ENCODE data around the gene CASP9.
A peak's percentile ranks its signal among the peaks of the same experiment; 100 is the strongest.
"Not testable (repeated sequence)": the region's sequence is repeated elsewhere in the genome, so short reads cannot be mapped to it uniquely, and the experiment has no call there.

The CASP9 gene

GRCh38 chr1:15526490-15527339 is 2.7 kb upstream of the CASP9 start, which contains the start of gene DNAJC16:
DNAJC16 (plus strand) TSS chr1:15526848; CDS start chr1:15529106, 2,258 bp downstream.
- H3K9me3 ChIP-seq (ENCODE audit: control insufficient read depth in 1 of 2, low read length in 2 of 2) = no peaks in the 10 kb centered on the region
- no peaks in the 10 kb centered on the region for H3K27me3 ChIP-seq (ENCODE audit: control insufficient read depth in 1 of 2, insufficient read depth in 2 of 2, low read length in 2 of 2)
- peak within 1 kb of the TSS; percentile 88 to 91 for H3K9ac ChIP-seq (ENCODE audit: low read depth in 1 of 2, low read length in 2 of 2)
- H3K27ac ChIP-seq (ENCODE audit: low read depth, low read length) = peak within 1 kb of the TSS; percentile 92
- peak within 1 kb of the TSS; percentile 90 to 91 for H3K4me3 ChIP-seq (ENCODE audit: low read depth in 1 of 2, low read length in 2 of 2)
- H3K36me3 ChIP-seq (ENCODE audit: control insufficient read depth in 1 of 2, insufficient read depth in 2 of 2, low read length in 2 of 2) = peaks cover 0 to 1% of the 10 kb centered on the region in 2 donors
- peaks cover 17 to 27% of the 10 kb centered on the region in 2 donors for H3K4me1 ChIP-seq (ENCODE audit: control insufficient read depth in 1 of 2, insufficient read depth in 2 of 2, low read length in 2 of 2)

DNA sequence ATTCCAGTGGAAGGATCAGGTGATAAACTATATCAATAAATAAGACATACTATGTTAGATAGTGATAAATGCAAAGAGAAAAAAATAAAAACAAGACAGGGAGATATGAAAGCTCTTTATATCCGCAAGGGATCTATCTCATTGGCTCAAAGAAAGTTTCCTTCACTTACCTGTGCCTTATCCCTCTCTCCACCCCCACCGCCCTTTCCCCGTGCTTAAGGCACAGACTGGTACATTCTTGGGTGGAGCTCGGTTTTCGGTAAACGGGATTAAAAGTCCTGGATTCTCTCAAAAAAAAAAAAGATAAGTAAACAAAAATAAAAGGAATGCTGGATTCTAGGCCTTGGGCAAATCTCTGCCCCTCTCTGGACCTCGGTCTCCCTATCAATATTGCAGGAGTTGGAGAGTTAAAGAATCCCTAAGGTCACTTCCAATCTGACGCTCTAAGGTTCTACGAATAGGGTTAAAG is 2.0 kb upstream of the CASP9 start:
- Histone ChIP-seq H3K27me3 (ENCODE audit: control insufficient read depth in 1 of 2, insufficient read depth in 2 of 2, low read length in 2 of 2) (no peaks in the 10 kb centered on the region), H3K27ac (ENCODE audit: low read depth, low read length) (peak overlapping the region; percentile 91), H3K36me3 (ENCODE audit: control insufficient read depth in 1 of 2, insufficient read depth in 2 of 2, low read length in 2 of 2) (no peaks in the 10 kb centered on the region), H3K4me1 (ENCODE audit: control insufficient read depth in 1 of 2, insufficient read depth in 2 of 2, low read length in 2 of 2) (peaks cover 17 to 27% of the 10 kb centered on the region in 2 donors), H3K4me3 (ENCODE audit: low read depth in 1 of 2, low read length in 2 of 2) (peak overlapping the region; percentile 90 to 91), H3K9me3 (ENCODE audit: control insufficient read depth in 1 of 2, low read length in 2 of 2) (no peaks in the 10 kb centered on the region), H3K9ac (ENCODE audit: low read depth in 1 of 2, low read length in 2 of 2) (peak overlapping the region; percentile 85 to 86)

- Histone ChIP-seq H3K4me3 (ENCODE audit: low read depth in 1 of 2, low read length in 2 of 2) (peak overlapping the region; percentile 90 to 91), H3K9ac (ENCODE audit: low read depth in 1 of 2, low read length in 2 of 2) (peak overlapping the region; percentile 85 to 86), H3K27me3 (ENCODE audit: control insufficient read depth in 1 of 2, insufficient read depth in 2 of 2, low read length in 2 of 2) (no peaks in the 10 kb centered on the region), H3K9me3 (ENCODE audit: control insufficient read depth in 1 of 2, low read length in 2 of 2) (no peaks in the 10 kb centered on the region), H3K4me1 (ENCODE audit: control insufficient read depth in 1 of 2, insufficient read depth in 2 of 2, low read length in 2 of 2) (peaks cover 17 to 27% of the 10 kb centered on the region in 2 donors), H3K27ac (ENCODE audit: low read depth, low read length) (peak overlapping the region; percentile 91), H3K36me3 (ENCODE audit: control insufficient read depth in 1 of 2, insufficient read depth in 2 of 2, low read length in 2 of 2) (no peaks in the 10 kb centered on the region)
These were observed 1.3 kb upstream of the CASP9 start for GRCh38 chr1:15525050-15526020.

DNA sequence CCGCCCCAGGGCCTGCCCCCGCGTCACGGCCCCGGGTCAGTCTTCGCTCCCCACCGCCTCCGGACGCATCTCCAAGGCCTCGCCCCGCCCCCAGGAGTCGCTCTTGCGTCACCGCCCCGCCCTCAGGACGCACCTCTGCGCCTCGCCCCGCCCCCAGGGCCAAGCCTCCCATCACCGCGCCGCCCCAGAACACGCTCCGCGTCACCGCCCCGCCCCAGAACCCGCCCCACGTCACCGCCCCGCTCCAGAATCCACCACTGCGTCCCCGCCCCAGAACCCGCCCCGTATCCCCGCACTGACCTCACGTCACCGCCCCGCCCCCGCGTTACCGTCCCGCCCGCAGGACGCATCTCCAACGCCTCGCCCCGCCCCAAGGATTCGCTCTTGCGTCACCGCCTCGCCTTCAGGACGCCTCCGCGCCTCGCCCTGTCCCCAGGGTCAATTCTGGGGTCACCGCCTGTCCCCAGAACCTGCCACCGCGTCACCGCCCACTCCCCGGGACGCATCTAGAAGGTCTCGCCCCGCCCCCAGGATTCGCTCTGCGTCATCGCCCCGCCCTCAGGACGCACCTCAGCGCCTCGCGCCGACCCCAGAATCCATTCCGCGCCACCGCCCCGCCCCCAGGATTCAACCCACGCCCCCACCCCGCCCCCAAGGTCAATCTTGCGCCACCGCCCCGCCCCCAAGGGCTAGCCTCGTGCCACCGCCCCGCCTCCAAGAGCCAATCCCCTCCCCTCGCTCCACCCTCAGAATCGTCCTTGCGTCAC is 451 bp upstream of the CASP9 start:
- H3K36me3 ChIP-seq (ENCODE audit: control insufficient read depth in 1 of 2, insufficient read depth in 2 of 2, low read length in 2 of 2) = no peaks in the 10 kb centered on the region
- peaks cover 17 to 27% of the 10 kb centered on the region in 2 donors for H3K4me1 ChIP-seq (ENCODE audit: control insufficient read depth in 1 of 2, insufficient read depth in 2 of 2, low read length in 2 of 2)
- H3K9ac ChIP-seq (ENCODE audit: low read depth in 1 of 2, low read length in 2 of 2) = peak overlapping the region; percentile 52 to 57
- peak overlapping the region; percentile 55 to 90 for H3K4me3 ChIP-seq (ENCODE audit: low read depth in 1 of 2, low read length in 2 of 2)
- H3K27me3 ChIP-seq (ENCODE audit: control insufficient read depth in 1 of 2, insufficient read depth in 2 of 2, low read length in 2 of 2) = no peaks in the 10 kb centered on the region
- H3K9me3 ChIP-seq (ENCODE audit: control insufficient read depth in 1 of 2, low read length in 2 of 2) = no peaks in the 10 kb centered on the region
- H3K27ac ChIP-seq (ENCODE audit: low read depth, low read length) = peak overlapping the region; percentile 100

- Histone ChIP-seq H3K4me3 (ENCODE audit: low read depth in 1 of 2, low read length in 2 of 2) (peak overlapping the region; percentile 73 to 90), H3K36me3 (ENCODE audit: control insufficient read depth in 1 of 2, insufficient read depth in 2 of 2, low read length in 2 of 2) (peaks cover 0 to under 1% of the 10 kb centered on the region in 2 donors), H3K27me3 (ENCODE audit: control insufficient read depth in 1 of 2, insufficient read depth in 2 of 2, low read length in 2 of 2) (no peaks in the 10 kb centered on the region), H3K27ac (ENCODE audit: low read depth, low read length) (peak overlapping the region; percentile 100), H3K4me1 (ENCODE audit: control insufficient read depth in 1 of 2, insufficient read depth in 2 of 2, low read length in 2 of 2) (peaks cover 17 to 27% of the 10 kb centered on the region in 2 donors), H3K9me3 (ENCODE audit: control insufficient read depth in 1 of 2, low read length in 2 of 2) (no peaks in the 10 kb centered on the region), H3K9ac (ENCODE audit: low read depth in 1 of 2, low read length in 2 of 2) (peak overlapping the region; percentile 78 to 88)
These were observed 653 bp downstream of the CASP9 start for GRCh38 chr1:15523104-15524020.

DNA sequence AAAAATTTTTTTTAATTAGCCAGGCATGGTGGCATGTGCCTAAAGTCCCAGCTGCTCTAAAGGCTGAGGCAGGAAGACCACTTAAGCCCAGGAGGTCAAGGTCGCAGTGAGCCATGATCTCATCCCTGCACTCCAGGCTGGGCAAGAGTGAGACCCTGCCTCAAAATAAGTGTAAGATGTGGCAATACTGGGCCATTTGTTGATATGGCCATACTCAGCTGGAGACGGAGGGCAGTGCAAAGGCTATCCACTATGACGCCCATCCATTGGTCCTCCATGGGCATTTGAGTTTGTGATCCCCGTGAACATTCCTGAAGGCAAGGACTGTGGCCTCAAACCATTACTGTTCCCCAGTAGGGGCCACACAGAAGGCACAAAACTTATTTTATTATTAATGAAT is 1.5 kb downstream of the CASP9 start:
- peaks cover 13 to 23% of the 10 kb centered on the region in 2 donors for H3K4me1 ChIP-seq (ENCODE audit: control insufficient read depth in 1 of 2, insufficient read depth in 2 of 2, low read length in 2 of 2)
- H3K9ac ChIP-seq (ENCODE audit: low read depth in 1 of 2, low read length in 2 of 2) = no peak overlapping the region
- H3K27ac ChIP-seq (ENCODE audit: low read depth, low read length) = no peak overlapping the region
- no peaks in the 10 kb centered on the region for H3K27me3 ChIP-seq (ENCODE audit: control insufficient read depth in 1 of 2, insufficient read depth in 2 of 2, low read length in 2 of 2)
- peaks cover 2 to 6% of the 10 kb centered on the region in 2 donors for H3K36me3 ChIP-seq (ENCODE audit: control insufficient read depth in 1 of 2, insufficient read depth in 2 of 2, low read length in 2 of 2)
- H3K9me3 ChIP-seq (ENCODE audit: control insufficient read depth in 1 of 2, low read length in 2 of 2) = no peaks in the 10 kb centered on the region
- no peak overlapping the region for H3K4me3 ChIP-seq (ENCODE audit: low read depth in 1 of 2, low read length in 2 of 2)

DNA sequence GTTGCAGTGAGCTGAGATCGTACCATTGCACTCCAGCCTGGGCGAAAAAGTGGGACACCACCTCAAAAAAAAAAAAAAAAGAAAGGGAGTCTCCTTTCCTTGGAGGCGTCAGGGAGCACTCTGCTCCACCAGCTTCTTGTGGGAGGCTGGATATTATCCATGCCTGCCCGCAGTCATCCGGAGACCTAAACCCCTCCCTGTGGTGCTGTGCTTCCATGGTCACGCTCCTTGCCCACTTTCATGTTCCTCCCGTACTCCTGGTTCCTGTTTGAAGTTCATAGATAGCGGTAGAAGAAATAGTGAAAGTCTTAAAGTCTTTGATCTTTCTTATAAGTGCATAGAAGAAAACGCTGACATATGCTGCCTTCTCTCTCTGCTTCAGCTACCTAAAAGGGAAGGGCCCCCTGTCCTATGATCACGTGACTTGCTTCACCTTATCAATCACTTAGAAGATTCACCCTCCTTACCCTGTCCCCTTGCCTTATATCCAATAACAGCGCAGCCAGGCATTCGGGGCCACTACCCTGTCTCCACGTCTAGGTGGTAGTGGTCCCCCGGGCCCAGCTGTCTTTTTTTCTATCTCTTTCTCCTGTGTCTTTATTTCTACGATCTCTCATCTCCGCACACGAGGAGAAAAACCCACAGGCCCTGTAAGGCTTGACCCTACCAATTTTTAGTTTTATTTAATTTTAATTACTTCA is 2.7 kb downstream of the CASP9 start:
- Histone ChIP-seq H3K4me1 (ENCODE audit: control insufficient read depth in 1 of 2, insufficient read depth in 2 of 2, low read length in 2 of 2) (peaks cover 7 to 18% of the 10 kb centered on the region in 2 donors), H3K36me3 (ENCODE audit: control insufficient read depth in 1 of 2, insufficient read depth in 2 of 2, low read length in 2 of 2) (peaks cover 5 to 14% of the 10 kb centered on the region in 2 donors)
- H3K4me3 ChIP-seq (ENCODE audit: low read depth in 1 of 2, low read length in 2 of 2); H3K9ac ChIP-seq (ENCODE audit: low read depth in 1 of 2, low read length in 2 of 2); H3K9me3 ChIP-seq (ENCODE audit: control insufficient read depth in 1 of 2, low read length in 2 of 2); H3K27ac ChIP-seq (ENCODE audit: low read depth, low read length); H3K27me3 ChIP-seq (ENCODE audit: control insufficient read depth in 1 of 2, insufficient read depth in 2 of 2, low read length in 2 of 2): not testable (repeated sequence)

GRCh38 chr1:15519625-15520024 is 4.4 kb downstream of the CASP9 start:
- H3K9ac ChIP-seq (ENCODE audit: low read depth in 1 of 2, low read length in 2 of 2) = no peak overlapping the region
- H3K36me3 ChIP-seq (ENCODE audit: control insufficient read depth in 1 of 2, insufficient read depth in 2 of 2, low read length in 2 of 2) = peaks cover 5 to 16% of the 10 kb centered on the region in 2 donors
- peaks cover 5 to 12% of the 10 kb centered on the region in 2 donors for H3K4me1 ChIP-seq (ENCODE audit: control insufficient read depth in 1 of 2, insufficient read depth in 2 of 2, low read length in 2 of 2)
- H3K27ac ChIP-seq (ENCODE audit: low read depth, low read length) = no peak overlapping the region
- H3K4me3 ChIP-seq (ENCODE audit: low read depth in 1 of 2, low read length in 2 of 2) = no peak overlapping the region
- H3K9me3 ChIP-seq (ENCODE audit: control insufficient read depth in 1 of 2, low read length in 2 of 2) = no peaks in the 10 kb centered on the region
- H3K27me3 ChIP-seq (ENCODE audit: control insufficient read depth in 1 of 2, insufficient read depth in 2 of 2, low read length in 2 of 2) = no peaks in the 10 kb centered on the region

Data from duodenal mucosa (tissue), 2 donors.